HCT116 (cell line): ENCODE results near the gene MAB21L3. TPM values are rescaled to one million over a fixed set of nuclear protein-coding genes. Genes with fewer than 3 reads are reported as not detected.
A peak's percentile ranks its signal among the peaks of the same experiment; 100 is the strongest.

Experiments
- ATAC-seq: fragments of 200-7000 bp; cut with Tn5 transposase; 2 replicates; pipeline ENCODE4 v1.9.1; 2020; ENCODE audit warnings: mild to moderate bottlenecking, moderate library complexity
- BruUV-seq: library from RNA; stranded (reverse); fragments of 400-500 nt; replicated peaks from 2 replicates; lab custom pipeline; 2021; lab: Mats Ljungman, UMichigan
- CTCF ChIA-PET: fragments of 300-600 bp; sonication (Branson Sonifier 250); formaldehyde crosslinking; loops from one replicate; lab custom pipeline; 2021; ENCODE audit warnings: antibody characterized with exemption; lab: Charles Lee
- POLR2A ChIA-PET: fragments of 300-600, 350-600 bp; sonication (Branson Sonifier 250); formaldehyde crosslinking; loops from one replicate; lab custom pipeline; 2021; ENCODE audit warnings: antibody characterized with exemption; lab: Charles Lee
- RAD21 ChIA-PET, 2 experiments: fragments of 300-600 bp; sonication (Branson Sonifier 250); formaldehyde crosslinking; loops; one replicate each; lab custom pipeline; 2023; ENCODE audit warnings: low total read pairs in 2 of 2; ENCODE audit not compliant: uncharacterized antibody in 2 of 2, unreplicated experiment in 2 of 2, low non-redundant PET in 1 of 2; lab: Charles Lee
- DNase-seq: peaks from one replicate; pipeline ENCODE4 v3.0.0-alpha.2; 2010; ENCODE audit warnings: low read depth, low spot score
- H2AFZ ChIP-seq: fragments of 200-600 bp; shearing (Covaris generic), sonication (generic); 2 replicates; pipeline ENCODE4 v1.6.1; 2017; ENCODE audit warnings: low read depth, mixed run types, mixed read lengths, antibody characterized with exemption, low read length; ENCODE audit not compliant: poor library complexity, severe bottlenecking
- H3K27ac ChIP-seq: 2 replicates; pipeline ENCODE4 v1.5.1; 2012; ENCODE audit warnings: low read depth, low read length
- H3K27me3 ChIP-seq: fragments of 200-600 bp; sonication (generic); 2 replicates; pipeline ENCODE4 v1.6.1; 2016; ENCODE audit warnings: mixed run types, low read length, mixed read lengths; ENCODE audit not compliant: insufficient read depth
- H3K36me3 ChIP-seq, 2 experiments: fragments of 200-500 bp in 1 of 2; fragments of 200-600 bp in 1 of 2; sonication (Bioruptor generic) in 1 of 2; sonication (generic) in 1 of 2; 2 replicates each; pipeline versions ENCODE4 v1.5.1 to v1.6.1; 2014 to 2016; ENCODE audit warnings: low read length in 2 of 2, inconsistent platforms in 1 of 2, mixed read lengths in 1 of 2, mixed run types in 1 of 2; ENCODE audit not compliant: insufficient read depth in 2 of 2, control insufficient read depth in 1 of 2
- H3K4me1 ChIP-seq, 2 experiments: fragments of 200-600 bp in 1 of 2; sonication (generic) in 1 of 2; 2 replicates each; pipeline versions ENCODE4 v1.5.1 to v1.6.1; 2012 to 2017; ENCODE audit warnings: low read length in 2 of 2, inconsistent platforms in 1 of 2, mild to moderate bottlenecking in 1 of 2, mixed read lengths in 1 of 2, mixed run types in 1 of 2, moderate library complexity in 1 of 2; ENCODE audit not compliant: insufficient read depth in 2 of 2, control insufficient read depth in 1 of 2
- H3K4me2 ChIP-seq: fragments of 200-600 bp; sonication (generic); 2 replicates; pipeline ENCODE4 v1.6.1; 2017; ENCODE audit warnings: mixed run types, low read length, mixed read lengths
- H3K4me3 ChIP-seq, 2 experiments: fragments of 200-600 bp in 1 of 2; sonication (generic) in 1 of 2; replicated peaks in 1 of 2; 2 replicates each; pipeline ENCODE4 v1.5.1; 2011 to 2016; ENCODE audit warnings: low read length in 2 of 2, control low read depth in 1 of 2, low read depth in 1 of 2, mild to moderate bottlenecking in 1 of 2, mixed read lengths in 1 of 2, mixed run types in 1 of 2
- H3K79me2 ChIP-seq: fragments of 200-600 bp; sonication (generic); 2 replicates; pipeline ENCODE4 v1.6.1; 2017; ENCODE audit warnings: mild to moderate bottlenecking, mixed run types, low read length, moderate library complexity, mixed read lengths; ENCODE audit not compliant: insufficient read depth
- H3K9ac ChIP-seq: fragments of 200-600 bp; sonication (generic); 2 replicates; pipeline ENCODE4 v1.6.1; 2016; ENCODE audit warnings: low read length, mixed read lengths
- H3K9me2 ChIP-seq: fragments of 200-600 bp; sonication (generic), shearing (Covaris generic); 2 replicates; pipeline ENCODE4 v1.6.1; 2017; ENCODE audit warnings: mixed run types, mild to moderate bottlenecking, moderate library complexity; ENCODE audit not compliant: insufficient read depth
- H3K9me3 ChIP-seq, 2 experiments: fragments of 200-500 bp in 1 of 2; fragments of 200-600 bp in 1 of 2; sonication (Bioruptor generic) in 1 of 2; sonication (generic) in 1 of 2; 2 replicates each; pipeline ENCODE4 v1.6.1; 2014 to 2017; ENCODE audit warnings: low read length in 2 of 2, mixed read lengths in 2 of 2, inconsistent platforms in 1 of 2, low read depth in 1 of 2, mild to moderate bottlenecking in 1 of 2, mixed run types in 1 of 2, moderate library complexity in 1 of 2; ENCODE audit not compliant: control insufficient read depth in 1 of 2, insufficient read depth in 1 of 2
- H4K20me1 ChIP-seq: fragments of 200-600 bp; sonication (generic), shearing (Covaris generic); 2 replicates; pipeline ENCODE4 v1.6.1; 2017; ENCODE audit warnings: mixed run types, mild to moderate bottlenecking, moderate library complexity; ENCODE audit not compliant: insufficient read depth
- EZH2 ChIP-seq: fragments of 200-600 bp; sonication (generic); IDR thresholded peaks from 2 replicates; pipeline ENCODE4 v1.6.1; 2017; ENCODE audit warnings: antibody characterized with exemption, mixed run types
- FOSL1 ChIP-seq: IDR thresholded peaks from 2 replicates; pipeline ENCODE4 v1.6.1; 2012; ENCODE audit warnings: low read depth
- JUND ChIP-seq: IDR thresholded peaks from 2 replicates; pipeline ENCODE4 v1.6.1; 2012
- MAX ChIP-seq: IDR thresholded peaks from 2 replicates; pipeline ENCODE4 v1.6.1; 2012
- SP1 ChIP-seq: IDR thresholded peaks from 2 replicates; pipeline ENCODE4 v1.6.1; 2012; ENCODE audit warnings: low read depth
- SRF ChIP-seq: IDR thresholded peaks from 2 replicates; pipeline ENCODE4 v1.6.1; 2012; ENCODE audit warnings: low read depth
- ZFX ChIP-seq: fragments of 450-650 bp; IDR thresholded peaks from 2 replicates; pipeline ENCODE4 v1.6.1; 2017
- ZNF274 ChIP-seq: fragments of 200-500 bp; sonication (Bioruptor generic); IDR thresholded peaks from 2 replicates; pipeline ENCODE4 v1.6.1; 2014; ENCODE audit warnings: mild to moderate bottlenecking, low read depth, low read length, inconsistent platforms
- intact Hi-C: fragments of 100-400 bp; cut with micrococcal nuclease; formaldehyde crosslinking; loops from 2 replicates; pipeline ENCODE4 v1.10.0; 2022
- total RNA-seq: library from RNA; stranded (reverse); gene quantifications from one replicate; pipeline ENCODE4 v1.2.1, GENCODE V29; 2021; ENCODE audit not compliant: unreplicated experiment
- TF ChIP-seq, protein P1 (sequence below): IDR thresholded peaks from 2 replicates; pipeline ENCODE4 v1.6.1; 2011; ENCODE audit warnings: mild to moderate bottlenecking, low read length, moderate library complexity; ENCODE audit not compliant: insufficient replicate concordance; ENCODE audit errors: extremely low read depth
- TF ChIP-seq, protein P2 (sequence below): IDR thresholded peaks from 2 replicates; pipeline ENCODE4 v1.6.1; 2012; ENCODE audit warnings: low read depth

The MAB21L3 gene
- total RNA-seq, 1 experiment from 2014 or later, result not detected

DNA sequence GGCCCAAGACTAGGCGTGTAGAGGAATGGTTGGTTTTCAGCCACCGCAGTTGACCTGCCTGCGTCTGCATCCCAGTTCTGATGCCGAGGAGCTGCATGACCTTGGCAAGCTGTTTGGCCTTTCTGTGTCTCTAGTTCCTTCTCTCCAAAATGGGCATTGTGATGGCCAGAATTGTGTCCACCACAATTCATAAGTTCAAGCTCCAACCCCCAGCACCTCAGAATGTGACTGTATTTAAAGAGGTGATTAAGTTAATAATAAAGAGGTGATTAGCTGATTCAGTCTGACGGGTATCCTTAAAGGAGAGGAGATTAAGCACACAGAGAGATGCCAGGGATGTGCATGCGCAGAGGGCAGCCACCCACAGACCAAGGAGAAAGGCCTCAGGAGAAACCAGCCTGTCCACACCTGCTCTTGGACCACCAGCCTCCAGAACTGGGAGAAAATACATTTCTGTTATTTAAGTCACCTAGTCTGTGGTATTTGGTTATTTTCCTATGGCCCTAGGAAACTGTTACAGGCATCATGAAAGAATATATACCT is 28.5 kb downstream of the MAB21L3 start:
- H3K9me3 ChIP-seq, result 0 out of 4 replicates have a peak, but pooled peaks cover 0 to 6% of the 10 kb centered on the region in 2 experiments
- H3K4me2 ChIP-seq, result no peak overlapping the region
- intact Hi-C loops, result loop anchor here (1.0 to 10.0 kb wide), 5 partner anchors 238 to 915 kb away; partner anchors contain the start of gene CD58
- H3K9me2 ChIP-seq, result no peaks in the 10 kb centered on the region
- POLR2A ChIA-PET, result interaction anchor here (1.1 to 2.9 kb wide), 6 partner anchors 237 to 365 kb away, joined by 3 to 36 read pairs (median 6); no protein-coding TSS in a partner anchor
- TF ChIP-seq SRF (no peak), JUND (no peak), FOSL1 (no peak), SP1 (no peak), EZH2 (no peak), MAX (no peak), ZNF274 (no peak), ZFX (no peak)
- TF ChIP-seq, protein P1, sequence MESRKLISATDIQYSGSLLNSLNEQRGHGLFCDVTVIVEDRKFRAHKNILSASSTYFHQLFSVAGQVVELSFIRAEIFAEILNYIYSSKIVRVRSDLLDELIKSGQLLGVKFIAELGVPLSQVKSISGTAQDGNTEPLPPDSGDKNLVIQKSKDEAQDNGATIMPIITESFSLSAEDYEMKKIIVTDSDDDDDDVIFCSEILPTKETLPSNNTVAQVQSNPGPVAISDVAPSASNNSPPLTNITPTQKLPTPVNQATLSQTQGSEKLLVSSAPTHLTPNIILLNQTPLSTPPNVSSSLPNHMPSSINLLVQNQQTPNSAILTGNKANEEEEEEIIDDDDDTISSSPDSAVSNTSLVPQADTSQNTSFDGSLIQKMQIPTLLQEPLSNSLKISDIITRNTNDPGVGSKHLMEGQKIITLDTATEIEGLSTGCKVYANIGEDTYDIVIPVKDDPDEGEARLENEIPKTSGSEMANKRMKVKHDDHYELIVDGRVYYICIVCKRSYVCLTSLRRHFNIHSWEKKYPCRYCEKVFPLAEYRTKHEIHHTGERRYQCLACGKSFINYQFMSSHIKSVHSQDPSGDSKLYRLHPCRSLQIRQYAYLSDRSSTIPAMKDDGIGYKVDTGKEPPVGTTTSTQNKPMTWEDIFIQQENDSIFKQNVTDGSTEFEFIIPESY, result no peak
- TF ChIP-seq, protein P2, sequence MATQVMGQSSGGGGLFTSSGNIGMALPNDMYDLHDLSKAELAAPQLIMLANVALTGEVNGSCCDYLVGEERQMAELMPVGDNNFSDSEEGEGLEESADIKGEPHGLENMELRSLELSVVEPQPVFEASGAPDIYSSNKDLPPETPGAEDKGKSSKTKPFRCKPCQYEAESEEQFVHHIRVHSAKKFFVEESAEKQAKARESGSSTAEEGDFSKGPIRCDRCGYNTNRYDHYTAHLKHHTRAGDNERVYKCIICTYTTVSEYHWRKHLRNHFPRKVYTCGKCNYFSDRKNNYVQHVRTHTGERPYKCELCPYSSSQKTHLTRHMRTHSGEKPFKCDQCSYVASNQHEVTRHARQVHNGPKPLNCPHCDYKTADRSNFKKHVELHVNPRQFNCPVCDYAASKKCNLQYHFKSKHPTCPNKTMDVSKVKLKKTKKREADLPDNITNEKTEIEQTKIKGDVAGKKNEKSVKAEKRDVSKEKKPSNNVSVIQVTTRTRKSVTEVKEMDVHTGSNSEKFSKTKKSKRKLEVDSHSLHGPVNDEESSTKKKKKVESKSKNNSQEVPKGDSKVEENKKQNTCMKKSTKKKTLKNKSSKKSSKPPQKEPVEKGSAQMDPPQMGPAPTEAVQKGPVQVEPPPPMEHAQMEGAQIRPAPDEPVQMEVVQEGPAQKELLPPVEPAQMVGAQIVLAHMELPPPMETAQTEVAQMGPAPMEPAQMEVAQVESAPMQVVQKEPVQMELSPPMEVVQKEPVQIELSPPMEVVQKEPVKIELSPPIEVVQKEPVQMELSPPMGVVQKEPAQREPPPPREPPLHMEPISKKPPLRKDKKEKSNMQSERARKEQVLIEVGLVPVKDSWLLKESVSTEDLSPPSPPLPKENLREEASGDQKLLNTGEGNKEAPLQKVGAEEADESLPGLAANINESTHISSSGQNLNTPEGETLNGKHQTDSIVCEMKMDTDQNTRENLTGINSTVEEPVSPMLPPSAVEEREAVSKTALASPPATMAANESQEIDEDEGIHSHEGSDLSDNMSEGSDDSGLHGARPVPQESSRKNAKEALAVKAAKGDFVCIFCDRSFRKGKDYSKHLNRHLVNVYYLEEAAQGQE, result no peak
- ATAC-seq (no peak), DNase-seq (no peak)
- no TSS peak for BruUV-seq
- peak overlapping the region; percentile 52 for H2AFZ ChIP-seq
- H3K36me3 ChIP-seq, result no peaks in the 10 kb centered on the region
- RAD21 ChIA-PET, result interaction anchor here (0.9 to 3.0 kb wide), 11 partner anchors 8 to 435 kb away, joined by 3 to 53 read pairs (median 5); no protein-coding TSS in a partner anchor
- H4K20me1 ChIP-seq, result no peaks in the 10 kb centered on the region
- H3K4me3 ChIP-seq, result no peak overlapping the region
- H3K79me2 ChIP-seq, result no peaks in the 10 kb centered on the region
- CTCF ChIA-PET, result interaction anchor here (0.7 to 4.5 kb wide), 27 partner anchors 9 to 1146 kb away, joined by 3 to 288 read pairs (median 5); no protein-coding TSS in a partner anchor
- no peaks in the 10 kb centered on the region for H3K27me3 ChIP-seq
- H3K27ac ChIP-seq, result no peak overlapping the region
- peaks cover 2 to 8% of the 10 kb centered on the region in 2 experiments; a peak in 2 of 4 replicates for H3K4me1 ChIP-seq
- H3K9ac ChIP-seq, result no peak overlapping the region
